HepG2 (cell line): ENCODE measurements around the gene CADM1.

Experiments used
- CHD2 ChIP-seq: IDR thresholded peaks from 2 replicates; pipeline ENCODE4 v1.6.1; 2011; ENCODE audit warnings: low read depth, low read length, improper control_type of control experiment
- FOXM1 ChIP-seq: sonication (generic); formaldehyde crosslinking; IDR thresholded peaks from 2 replicates; pipeline ENCODE4 v1.5.0; 2020; ENCODE audit warnings: missing genetic modification reagents
- MAFK ChIP-seq, 2 experiments: IDR thresholded peaks in 1 of 2; conservative IDR thresholded peaks in 1 of 2; 2 replicates each; pipeline ENCODE4 v1.6.1; 2011; ENCODE audit warnings: improper control_type of control experiment in 2 of 2, low read length in 2 of 2
- TAF1 ChIP-seq: sonication (generic); formaldehyde crosslinking; IDR thresholded peaks from 2 replicates; pipeline ENCODE4 v1.4.0; 2020; ENCODE audit warnings: missing genetic modification reagents

- no peak for TF ChIP-seq CHD2
- TF ChIP-seq MAFK (conservative IDR thresholded peaks at IDR 0.05 in 1 of 2, IDR thresholded peaks at IDR 0.05 in 1 of 2; ENCODE audit: low read length in 2 of 2) = no peak
- TF ChIP-seq TAF1 (CRISPR knock-in tag) = no peak
- TF ChIP-seq FOXM1 (CRISPR knock-in tag) = no peak
Measured at GRCh38 chr11:115133475-115134209, 370.6 kb downstream of the CADM1 start.
